Measurements from ENCODE around the gene SSPN. TPM values are rescaled to one million over a fixed set of nuclear protein-coding genes. Genes with fewer than 3 reads are reported as not detected.

The SSPN gene
- total RNA-seq, 1 donor from 2014 or later: 0.84 TPM

GRCh38 chr12:26172013-26172412, 23.4 kb upstream of the SSPN start:
- no peaks in the 10 kb centered on the region for H4K20me1 ChIP-seq (ENCODE audit: low read depth)
- H3K36me3 ChIP-seq: no peaks in the 10 kb centered on the region
- no peak overlapping the region for H3K4me3 ChIP-seq
- DNase-seq (ENCODE audit: low spot score): no peak
- H3K27me3 ChIP-seq: no peaks in the 10 kb centered on the region
- Mint-ChIP-seq H3K27me3 (ENCODE audit: insufficient read depth, low read depth) (no peaks in the 10 kb centered on the region), H3K27ac (no peak overlapping the region), H3K4me1 (no peaks in the 10 kb centered on the region), H3K36me3 (no peaks in the 10 kb centered on the region), H3K9me3 (no peaks in the 10 kb centered on the region), H3K4me3 (no peak overlapping the region)
- no peaks in the 10 kb centered on the region for H3F3A ChIP-seq (ENCODE audit: low read depth)
- H3K9me3 ChIP-seq (ENCODE audit: low read depth): no peaks in the 10 kb centered on the region
- no peaks in the 10 kb centered on the region for H3K4me1 ChIP-seq
- no peak overlapping the region for H3K4me2 ChIP-seq
- no peak for TF ChIP-seq CTCF (IDR thresholded peaks at IDR 0.05)
- no peak for TF ChIP-seq EZH2phosphoT487 (IDR thresholded peaks at IDR 0.05)
- no peak for TF ChIP-seq EZH2 (IDR thresholded peaks at IDR 0.05)
- H3K79me2 ChIP-seq (ENCODE audit: low read depth): no peaks in the 10 kb centered on the region
- no peak overlapping the region for H3K27ac ChIP-seq
- H2AFZ ChIP-seq (replicated peaks): no peak overlapping the region
- H3K9ac ChIP-seq: no peak overlapping the region

GRCh38 chr12:26172539-26172938, 22.8 kb upstream of the SSPN start:
- Mint-ChIP-seq H3K27me3 (ENCODE audit: insufficient read depth, low read depth) (no peaks in the 10 kb centered on the region), H3K9me3 (no peaks in the 10 kb centered on the region), H3K4me1 (no peaks in the 10 kb centered on the region), H3K27ac (no peak overlapping the region), H3K36me3 (no peaks in the 10 kb centered on the region), H3K4me3 (no peak overlapping the region)
- Histone ChIP-seq H4K20me1 (ENCODE audit: low read depth) (no peaks in the 10 kb centered on the region), H3K36me3 (no peaks in the 10 kb centered on the region), H3K9ac (no peak overlapping the region), H3K79me2 (ENCODE audit: low read depth) (no peaks in the 10 kb centered on the region), H3K4me3 (no peak overlapping the region), H3F3A (ENCODE audit: low read depth) (no peaks in the 10 kb centered on the region), H3K9me3 (ENCODE audit: low read depth) (no peaks in the 10 kb centered on the region), H3K27ac (no peak overlapping the region), H3K4me2 (no peak overlapping the region), H2AFZ (replicated peaks) (no peak overlapping the region), H3K4me1 (no peaks in the 10 kb centered on the region), H3K27me3 (no peaks in the 10 kb centered on the region)
- no peak for DNase-seq (ENCODE audit: low spot score)
- TF ChIP-seq EZH2 (IDR thresholded peaks at IDR 0.05) (no peak), EZH2phosphoT487 (IDR thresholded peaks at IDR 0.05) (no peak), CTCF (IDR thresholded peaks at IDR 0.05) (no peak)

GRCh38 chr12:26172946-26173552, 22.3 kb upstream of the SSPN start:
- Mint-ChIP-seq H3K4me3 (no peak overlapping the region), H3K36me3 (no peaks in the 10 kb centered on the region), H3K9me3 (no peaks in the 10 kb centered on the region), H3K27ac (no peak overlapping the region), H3K4me1 (no peaks in the 10 kb centered on the region), H3K27me3 (ENCODE audit: insufficient read depth, low read depth) (no peaks in the 10 kb centered on the region)
- no peak overlapping the region for H3K4me3 ChIP-seq
- H2AFZ ChIP-seq (replicated peaks): no peak overlapping the region
- H3F3A ChIP-seq (ENCODE audit: low read depth): no peaks in the 10 kb centered on the region
- no peak overlapping the region for H3K4me2 ChIP-seq
- H3K27ac ChIP-seq: no peak overlapping the region
- H3K27me3 ChIP-seq: no peaks in the 10 kb centered on the region
- TF ChIP-seq EZH2 (IDR thresholded peaks at IDR 0.05) (no peak), CTCF (IDR thresholded peaks at IDR 0.05) (no peak), EZH2phosphoT487 (IDR thresholded peaks at IDR 0.05) (no peak)
- H3K4me1 ChIP-seq: no peaks in the 10 kb centered on the region
- no peak for DNase-seq (ENCODE audit: low spot score)
- no peaks in the 10 kb centered on the region for H4K20me1 ChIP-seq (ENCODE audit: low read depth)
- H3K9ac ChIP-seq: no peak overlapping the region
- H3K36me3 ChIP-seq: no peaks in the 10 kb centered on the region
- no peaks in the 10 kb centered on the region for H3K79me2 ChIP-seq (ENCODE audit: low read depth)
- H3K9me3 ChIP-seq (ENCODE audit: low read depth): no peaks in the 10 kb centered on the region
